ENCODE data around the gene DSCAM. TPM values are rescaled to one million over a fixed set of nuclear protein-coding genes. Genes with fewer than 3 reads are reported as not detected.

DSCAM gene
- total RNA-seq, 3 donors from 2014 or later (not counting 1 experiment from before 2014, with no cell fraction given): not detected

DNA sequence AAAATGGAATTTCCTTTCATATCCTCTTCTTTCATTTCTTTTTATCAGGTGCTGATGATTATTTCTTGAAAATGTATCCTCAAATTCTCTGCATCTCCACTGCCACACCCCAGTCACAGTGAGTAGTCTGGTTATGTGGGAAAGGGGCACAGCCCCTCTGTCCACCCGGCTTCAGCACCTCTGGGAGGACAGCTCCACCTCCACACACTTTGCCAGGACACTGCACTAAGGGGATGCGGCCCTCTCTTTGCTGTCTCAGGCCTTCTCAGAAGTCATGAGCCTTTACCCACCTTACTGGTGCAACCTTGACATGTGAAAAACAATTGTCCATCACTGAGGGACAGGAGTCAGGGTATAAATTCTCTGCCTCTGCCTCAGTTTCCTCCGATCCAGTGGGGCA, 546.7 kb downstream of the DSCAM start:
- no peaks in the 10 kb centered on the region for H3K36me3 ChIP-seq (ENCODE audit: control insufficient read depth, insufficient read depth, low read length)
- ATAC-seq: no peak
- H3K9me3 Mint-ChIP-seq: peaks cover 9 to 11% of the 10 kb centered on the region in 2 donors
- WGBS (ENCODE audit: insufficient coverage): 76% methylated on average over 3 of the region's 3 CpGs
- H3K27ac ChIP-seq (ENCODE audit: low read length): no peak overlapping the region
- DNase-seq: no peak
- no peak overlapping the region for H3K27ac Mint-ChIP-seq
- TF ChIP-seq, protein P1, sequence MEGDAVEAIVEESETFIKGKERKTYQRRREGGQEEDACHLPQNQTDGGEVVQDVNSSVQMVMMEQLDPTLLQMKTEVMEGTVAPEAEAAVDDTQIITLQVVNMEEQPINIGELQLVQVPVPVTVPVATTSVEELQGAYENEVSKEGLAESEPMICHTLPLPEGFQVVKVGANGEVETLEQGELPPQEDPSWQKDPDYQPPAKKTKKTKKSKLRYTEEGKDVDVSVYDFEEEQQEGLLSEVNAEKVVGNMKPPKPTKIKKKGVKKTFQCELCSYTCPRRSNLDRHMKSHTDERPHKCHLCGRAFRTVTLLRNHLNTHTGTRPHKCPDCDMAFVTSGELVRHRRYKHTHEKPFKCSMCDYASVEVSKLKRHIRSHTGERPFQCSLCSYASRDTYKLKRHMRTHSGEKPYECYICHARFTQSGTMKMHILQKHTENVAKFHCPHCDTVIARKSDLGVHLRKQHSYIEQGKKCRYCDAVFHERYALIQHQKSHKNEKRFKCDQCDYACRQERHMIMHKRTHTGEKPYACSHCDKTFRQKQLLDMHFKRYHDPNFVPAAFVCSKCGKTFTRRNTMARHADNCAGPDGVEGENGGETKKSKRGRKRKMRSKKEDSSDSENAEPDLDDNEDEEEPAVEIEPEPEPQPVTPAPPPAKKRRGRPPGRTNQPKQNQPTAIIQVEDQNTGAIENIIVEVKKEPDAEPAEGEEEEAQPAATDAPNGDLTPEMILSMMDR (IDR thresholded peaks at IDR 0.05): no peak
- H3K4me1 ChIP-seq (ENCODE audit: control insufficient read depth, insufficient read depth, low read length): no peaks in the 10 kb centered on the region
- H3K4me3 Mint-ChIP-seq: no peak overlapping the region
- no peaks in the 10 kb centered on the region for H3K36me3 Mint-ChIP-seq
- H3K27me3 ChIP-seq (ENCODE audit: control insufficient read depth, insufficient read depth, low read length): no peaks in the 10 kb centered on the region
- no peaks in the 10 kb centered on the region for H3K4me1 Mint-ChIP-seq
- no peak overlapping the region for H3K4me3 ChIP-seq (ENCODE audit: low read length)
- H3K9me3 ChIP-seq (ENCODE audit: control insufficient read depth, insufficient read depth, low read length): no peaks in the 10 kb centered on the region
- intact Hi-C loops (cut with micrococcal nuclease): no loop called here
- no peaks in the 10 kb centered on the region for H3K27me3 Mint-ChIP-seq (ENCODE audit: low read depth in 2 of 2)

DNA sequence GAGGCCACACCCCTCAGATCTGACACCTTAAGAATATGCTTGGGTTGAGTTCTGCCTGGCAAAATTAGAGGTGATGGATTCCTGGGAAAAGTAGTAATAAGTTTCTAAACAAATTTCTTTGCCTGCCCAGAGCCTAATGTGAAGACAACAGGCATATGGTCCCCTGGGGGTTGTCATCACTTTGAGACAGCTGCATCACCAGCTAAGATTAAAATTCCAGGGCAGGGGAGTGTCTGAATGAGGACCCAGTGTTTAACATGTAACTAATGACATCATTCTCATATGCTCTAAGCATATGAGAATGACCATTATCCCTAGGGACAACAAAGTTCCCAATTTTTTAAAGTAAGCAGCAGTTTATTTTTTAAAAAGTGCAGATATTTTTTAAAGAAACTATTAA, 547.5 kb downstream of the DSCAM start:
- intact Hi-C loops (cut with micrococcal nuclease): no loop called here
- no peak overlapping the region for H3K4me3 ChIP-seq (ENCODE audit: low read length)
- no peaks in the 10 kb centered on the region for H3K4me1 ChIP-seq (ENCODE audit: control insufficient read depth, insufficient read depth, low read length)
- no peaks in the 10 kb centered on the region for H3K27me3 ChIP-seq (ENCODE audit: control insufficient read depth, insufficient read depth, low read length)
- DNase-seq (no peak), ATAC-seq (no peak)
- H3K36me3 ChIP-seq (ENCODE audit: control insufficient read depth, insufficient read depth, low read length): no peaks in the 10 kb centered on the region
- no peaks in the 10 kb centered on the region for H3K4me1 Mint-ChIP-seq
- no peaks in the 10 kb centered on the region for H3K27me3 Mint-ChIP-seq (ENCODE audit: low read depth in 2 of 2)
- TF ChIP-seq, protein P1 (IDR thresholded peaks at IDR 0.05): no peak
- H3K9me3 Mint-ChIP-seq: peaks cover 9 to 11% of the 10 kb centered on the region in 2 donors
- H3K27ac Mint-ChIP-seq: no peak overlapping the region
- no peak overlapping the region for H3K27ac ChIP-seq (ENCODE audit: low read length)
- H3K4me3 Mint-ChIP-seq: no peak overlapping the region
- no peaks in the 10 kb centered on the region for H3K9me3 ChIP-seq (ENCODE audit: control insufficient read depth, insufficient read depth, low read length)
- no peaks in the 10 kb centered on the region for H3K36me3 Mint-ChIP-seq

DNA sequence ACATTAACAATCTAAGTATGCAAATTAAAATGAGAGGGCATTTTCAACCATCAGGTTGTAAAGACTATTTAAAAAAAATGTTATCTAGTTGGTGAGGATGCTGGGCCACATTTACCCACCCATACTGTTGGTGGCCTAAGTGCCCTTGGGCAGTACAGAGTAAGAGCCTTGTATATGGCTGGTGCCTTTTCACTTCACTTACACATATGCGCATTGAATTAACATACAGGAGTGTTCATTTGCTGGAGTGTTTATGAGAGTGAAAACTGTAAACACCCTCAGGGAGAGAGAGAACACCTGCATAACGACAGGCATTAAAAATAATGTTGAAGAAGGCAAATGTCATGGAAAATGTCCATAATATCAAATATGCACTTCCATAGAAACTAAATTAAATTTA, 552.6 kb downstream of the DSCAM start:
- no peak overlapping the region for H3K27ac ChIP-seq (ENCODE audit: low read length)
- Mint-ChIP-seq H3K9me3 (peaks cover 2 to 3% of the 10 kb centered on the region in 2 donors), H3K27ac (no peak overlapping the region), H3K4me3 (no peak overlapping the region), H3K36me3 (no peaks in the 10 kb centered on the region), H3K4me1 (no peaks in the 10 kb centered on the region), H3K27me3 (ENCODE audit: low read depth in 2 of 2) (no peaks in the 10 kb centered on the region)
- intact Hi-C loops (cut with micrococcal nuclease): no loop called here
- no peak overlapping the region for H3K4me3 ChIP-seq (ENCODE audit: low read length)
- ATAC-seq (no peak), DNase-seq (no peak)
- H3K9me3 ChIP-seq (ENCODE audit: control insufficient read depth, insufficient read depth, low read length): no peaks in the 10 kb centered on the region
- no CpG with 5 or more reads among the region's 2 CpGs for WGBS (ENCODE audit: insufficient coverage)
- H3K27me3 ChIP-seq (ENCODE audit: control insufficient read depth, insufficient read depth, low read length): no peaks in the 10 kb centered on the region
- H3K4me1 ChIP-seq (ENCODE audit: control insufficient read depth, insufficient read depth, low read length): no peaks in the 10 kb centered on the region
- TF ChIP-seq, protein P1 (IDR thresholded peaks at IDR 0.05): no peak
- H3K36me3 ChIP-seq (ENCODE audit: control insufficient read depth, insufficient read depth, low read length): no peaks in the 10 kb centered on the region

DNA sequence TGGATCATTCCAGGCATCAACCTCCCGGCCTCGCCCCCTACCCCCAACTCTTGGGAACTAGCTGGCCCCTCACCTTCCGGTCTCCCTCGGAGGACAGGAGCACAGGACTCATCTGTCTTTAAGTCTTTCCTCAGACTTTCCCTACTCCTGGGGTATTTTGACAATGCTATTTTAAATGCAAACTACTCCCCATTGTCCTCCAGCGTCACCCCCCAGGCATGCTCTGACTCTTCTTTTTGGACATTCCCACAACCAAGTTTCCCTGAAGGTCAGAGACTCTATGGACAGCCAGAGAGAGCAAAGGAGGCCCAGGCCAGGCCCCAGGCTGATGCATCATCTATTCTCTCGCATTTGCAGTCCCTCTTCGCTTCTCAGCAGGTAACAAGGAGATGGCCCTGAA, 555.4 kb downstream of the DSCAM start:
- DNase-seq: no peak
- no peak overlapping the region for H3K4me3 Mint-ChIP-seq
- Histone ChIP-seq H3K9me3 (ENCODE audit: control insufficient read depth, insufficient read depth, low read length) (no peaks in the 10 kb centered on the region), H3K36me3 (ENCODE audit: control insufficient read depth, insufficient read depth, low read length) (no peaks in the 10 kb centered on the region), H3K27ac (ENCODE audit: low read length) (no peak overlapping the region), H3K4me1 (ENCODE audit: control insufficient read depth, insufficient read depth, low read length) (no peaks in the 10 kb centered on the region), H3K27me3 (ENCODE audit: control insufficient read depth, insufficient read depth, low read length) (no peaks in the 10 kb centered on the region), H3K4me3 (ENCODE audit: low read length) (no peak overlapping the region)
- H3K36me3 Mint-ChIP-seq: no peaks in the 10 kb centered on the region
- peaks cover 3 to 5% of the 10 kb centered on the region in 2 donors for H3K9me3 Mint-ChIP-seq
- no peaks in the 10 kb centered on the region for H3K4me1 Mint-ChIP-seq
- ATAC-seq: no peak
- 71% methylated on average over 7 of the region's 7 CpGs for WGBS (ENCODE audit: insufficient coverage)
- TF ChIP-seq, protein P1 (IDR thresholded peaks at IDR 0.05): no peak
- no peaks in the 10 kb centered on the region for H3K27me3 Mint-ChIP-seq (ENCODE audit: low read depth in 2 of 2)
- intact Hi-C loops (cut with micrococcal nuclease): no loop called here
- no peak overlapping the region for H3K27ac Mint-ChIP-seq

Measured in natural killer cell (primary cell).